Activated T-cell treated with anti-CD3 and anti-CD28 coated beads, Interleukin-2, amount 50 U/mL, for 4 hours (primary cell): ENCODE results near the gene RUNX1. TPM values are rescaled to one million over a fixed set of nuclear protein-coding genes. Genes with fewer than 3 reads are reported as not detected.

Source experiments
- ATAC-seq, 2 donors: fragments of 200-7000 bp; cut with Tn5 transposase; one replicate each; pipeline ENCODE4 v1.10.0; 2021
- DNase-seq: peaks from one replicate; pipeline ENCODE4 v3.0.0-alpha.2; 2020
- H3K27me3 Mint-ChIP-seq: one replicate; pipeline ENCODE4 v1.8.0; 2021; ENCODE audit warnings: low read depth, mixed read lengths
- H3K36me3 Mint-ChIP-seq: one replicate; pipeline ENCODE4 v1.8.0; 2022; ENCODE audit warnings: mixed read lengths; ENCODE audit not compliant: insufficient read depth
- H3K4me1 Mint-ChIP-seq: one replicate; pipeline ENCODE4 v1.8.0; 2021; ENCODE audit warnings: low read depth, mixed read lengths
- H3K4me3 Mint-ChIP-seq: one replicate; pipeline ENCODE4 v1.8.0; 2021; ENCODE audit warnings: mild to moderate bottlenecking, moderate library complexity, mixed read lengths
- H3K9me3 Mint-ChIP-seq: one replicate; pipeline ENCODE4 v1.8.0; 2021; ENCODE audit warnings: mixed read lengths
- total RNA-seq, 3 donors: library from RNA; stranded (reverse); gene quantifications; one replicate each; pipeline ENCODE4 v1.2.1, GENCODE V29; 2021

The RUNX1 gene
- total RNA-seq, 3 donors from 2014 or later: 91.6 to 116 (median 99.9) TPM

DNA sequence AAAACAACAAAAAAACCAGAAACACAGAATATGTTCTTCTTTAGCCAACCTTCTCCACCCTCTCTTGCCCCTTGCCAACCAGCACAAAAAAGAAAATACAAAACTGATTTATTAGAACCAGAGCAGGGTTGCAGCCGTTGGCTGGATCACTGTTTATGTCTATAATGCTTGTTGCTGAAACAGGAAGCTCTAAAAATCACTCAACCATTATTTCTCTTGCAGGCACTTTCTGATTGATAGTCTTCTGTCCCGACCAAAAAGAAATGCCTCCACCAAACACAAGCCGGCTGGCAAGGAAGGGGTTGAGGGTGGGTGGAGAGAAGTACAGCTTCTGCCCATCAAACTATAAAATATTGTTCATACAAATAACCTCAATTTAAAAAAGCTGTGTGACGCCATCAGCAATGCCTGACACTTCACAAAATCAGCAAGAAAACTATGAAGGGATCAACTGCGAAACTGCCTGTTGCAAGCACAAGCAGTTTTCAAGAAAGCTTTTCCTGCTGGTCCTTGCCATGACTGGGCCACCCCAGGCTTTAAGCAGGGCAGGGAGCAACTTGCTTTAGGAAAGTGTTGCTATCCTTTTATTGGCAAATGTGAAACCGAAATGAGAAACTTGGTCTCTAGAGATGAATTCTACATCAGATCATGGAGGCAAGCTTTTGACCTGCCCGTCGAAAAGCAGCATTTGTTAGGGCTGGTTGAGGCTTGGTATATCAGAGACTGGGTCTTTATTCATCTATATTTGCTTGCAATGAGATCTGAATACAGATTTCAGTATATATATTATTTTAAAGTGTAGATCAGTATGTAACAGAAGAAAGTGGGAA is 174.2 kb downstream of the RUNX1 start:
- H3K9me3 Mint-ChIP-seq: no peaks in the 10 kb centered on the region
- peaks cover 47% of the 10 kb centered on the region for H3K36me3 Mint-ChIP-seq
- ATAC-seq (no peak), DNase-seq (no peak)
- H3K4me1 Mint-ChIP-seq: peaks cover 35% of the 10 kb centered on the region
- H3K4me3 Mint-ChIP-seq: no peak overlapping the region
- H3K27me3 Mint-ChIP-seq: no peaks in the 10 kb centered on the region

DNA sequence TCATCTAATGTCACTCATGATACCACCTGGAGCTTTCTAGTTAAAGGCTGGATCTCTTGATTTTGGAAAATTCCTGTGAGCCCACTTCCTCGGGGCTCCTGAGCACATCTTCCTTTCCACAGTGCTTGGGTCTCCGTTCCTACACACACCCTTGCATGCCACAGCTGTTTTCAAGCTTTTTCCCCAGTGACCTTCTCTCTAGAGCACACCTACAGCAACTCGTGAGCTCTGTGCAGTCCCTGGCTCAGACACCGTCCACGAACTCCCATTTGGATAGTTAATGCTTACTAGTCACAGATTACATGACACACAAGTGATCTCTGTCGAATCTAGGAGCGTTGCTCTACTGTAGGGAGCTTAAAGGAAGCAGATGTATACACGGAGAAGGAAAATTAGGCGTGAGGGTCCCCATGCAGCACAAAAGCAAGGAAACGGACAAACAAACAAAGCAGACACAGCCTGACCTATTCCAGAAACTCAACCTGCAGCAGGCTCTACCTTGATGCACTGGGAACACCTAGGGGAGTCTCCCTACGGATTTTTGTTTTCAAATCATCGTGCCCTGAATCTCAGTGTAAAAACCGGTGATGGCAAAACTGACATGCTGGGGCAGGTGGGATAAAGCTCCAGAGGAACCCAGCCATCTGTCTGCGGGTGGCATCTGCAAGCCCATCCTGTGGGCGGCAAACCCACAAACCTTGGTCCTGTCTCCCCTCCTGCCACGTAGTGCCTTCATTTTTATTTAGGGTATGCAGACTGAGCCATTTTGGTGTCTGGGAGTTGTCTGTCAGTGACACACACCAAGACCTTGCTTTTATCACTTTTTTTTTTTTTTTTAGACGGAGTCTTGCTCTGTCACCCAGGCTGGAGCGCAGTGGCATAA is 177.8 kb downstream of the RUNX1 start:
- Mint-ChIP-seq H3K4me3 (no peak overlapping the region), H3K27me3 (no peaks in the 10 kb centered on the region), H3K4me1 (peaks cover 43% of the 10 kb centered on the region), H3K9me3 (no peaks in the 10 kb centered on the region), H3K36me3 (peaks cover 46% of the 10 kb centered on the region)
- ATAC-seq (no peak), DNase-seq (no peak)

- Mint-ChIP-seq H3K36me3 (peaks cover 48% of the 10 kb centered on the region), H3K4me3 (no peak overlapping the region), H3K9me3 (no peaks in the 10 kb centered on the region), H3K4me1 (peaks cover 47% of the 10 kb centered on the region), H3K27me3 (no peaks in the 10 kb centered on the region)
- ATAC-seq (no peak), DNase-seq (no peak)
Measured at GRCh38 chr21:34870246-34870645, 178.9 kb downstream of the RUNX1 start.

DNA sequence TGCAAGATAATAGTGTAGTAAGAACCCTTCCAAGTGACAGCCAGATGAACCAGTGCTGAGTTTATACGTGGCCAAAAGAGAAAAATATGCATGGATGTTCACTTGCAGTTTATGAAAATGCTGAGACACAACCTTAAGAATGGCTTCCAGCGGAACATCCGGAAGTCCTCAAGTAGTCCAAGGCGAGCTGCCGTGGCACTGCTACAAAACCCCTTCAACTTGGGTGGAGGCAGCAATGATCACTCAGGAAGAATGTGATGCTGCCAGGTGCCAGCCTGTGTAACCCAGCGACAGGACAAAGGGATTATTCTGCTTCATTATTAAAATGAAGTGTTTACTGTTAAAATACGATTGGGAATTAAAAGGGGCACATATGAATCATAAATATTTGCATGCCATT is 179.6 kb downstream of the RUNX1 start:
- no peak for ATAC-seq
- no peaks in the 10 kb centered on the region for H3K27me3 Mint-ChIP-seq
- no peak overlapping the region for H3K4me3 Mint-ChIP-seq
- peaks cover 48% of the 10 kb centered on the region for H3K36me3 Mint-ChIP-seq
- no peaks in the 10 kb centered on the region for H3K9me3 Mint-ChIP-seq
- no peak for DNase-seq
- H3K4me1 Mint-ChIP-seq: peaks cover 49% of the 10 kb centered on the region

GRCh38 chr21:34867785-34868184 is 181.3 kb downstream of the RUNX1 start:
- DNase-seq (no peak), ATAC-seq (no peak)
- Mint-ChIP-seq H3K9me3 (no peaks in the 10 kb centered on the region), H3K4me3 (no peak overlapping the region), H3K36me3 (peaks cover 47% of the 10 kb centered on the region), H3K27me3 (no peaks in the 10 kb centered on the region), H3K4me1 (peaks cover 45% of the 10 kb centered on the region)

DNA sequence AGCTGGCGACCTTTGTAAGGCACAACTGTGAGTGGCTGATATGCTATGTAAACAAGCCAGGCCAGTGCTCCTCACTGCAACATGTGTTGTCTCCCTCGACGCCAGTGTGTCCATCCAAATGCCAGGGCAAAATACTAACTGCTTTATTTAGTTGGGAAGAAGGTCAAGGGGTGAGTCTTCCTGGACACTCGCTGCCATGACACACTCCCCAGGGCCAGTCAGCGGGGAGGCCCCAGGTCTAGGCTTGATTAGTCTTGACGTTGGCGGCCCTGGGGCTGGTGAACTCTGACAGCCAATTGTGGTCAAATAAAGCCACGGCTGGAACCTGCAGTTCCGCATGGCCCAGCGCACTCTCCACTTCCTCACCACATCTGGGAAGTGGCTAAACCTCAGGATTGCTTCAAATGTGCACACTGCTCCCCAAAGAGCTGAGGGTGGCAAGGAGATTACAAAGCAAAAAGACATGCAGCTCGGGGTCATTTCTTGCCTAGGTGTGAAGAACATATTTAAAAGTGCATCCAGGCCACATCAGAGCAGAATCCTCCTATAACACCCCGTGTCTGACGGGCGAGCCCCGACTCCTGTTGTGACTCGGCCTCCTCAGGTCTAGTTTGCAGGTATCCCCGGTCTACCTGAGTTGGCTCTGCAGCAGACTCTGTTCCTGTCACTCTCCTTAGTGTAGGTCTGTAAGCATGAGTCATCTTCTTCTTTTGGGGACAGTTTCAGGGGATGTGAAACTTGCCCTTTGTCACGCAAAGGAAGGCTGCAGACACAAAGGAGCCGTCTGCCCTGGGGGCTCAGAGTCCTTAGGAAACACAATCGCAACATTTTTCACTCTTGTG is 183.5 kb downstream of the RUNX1 start:
- no peaks in the 10 kb centered on the region for H3K27me3 Mint-ChIP-seq
- peak overlapping the region; percentile 47 for H3K4me3 Mint-ChIP-seq
- H3K9me3 Mint-ChIP-seq: no peaks in the 10 kb centered on the region
- ATAC-seq (peak; percentile 89 to 93), DNase-seq (peak; percentile 15)
- peaks cover 59% of the 10 kb centered on the region for H3K36me3 Mint-ChIP-seq
- peaks cover 47% of the 10 kb centered on the region for H3K4me1 Mint-ChIP-seq

DNA sequence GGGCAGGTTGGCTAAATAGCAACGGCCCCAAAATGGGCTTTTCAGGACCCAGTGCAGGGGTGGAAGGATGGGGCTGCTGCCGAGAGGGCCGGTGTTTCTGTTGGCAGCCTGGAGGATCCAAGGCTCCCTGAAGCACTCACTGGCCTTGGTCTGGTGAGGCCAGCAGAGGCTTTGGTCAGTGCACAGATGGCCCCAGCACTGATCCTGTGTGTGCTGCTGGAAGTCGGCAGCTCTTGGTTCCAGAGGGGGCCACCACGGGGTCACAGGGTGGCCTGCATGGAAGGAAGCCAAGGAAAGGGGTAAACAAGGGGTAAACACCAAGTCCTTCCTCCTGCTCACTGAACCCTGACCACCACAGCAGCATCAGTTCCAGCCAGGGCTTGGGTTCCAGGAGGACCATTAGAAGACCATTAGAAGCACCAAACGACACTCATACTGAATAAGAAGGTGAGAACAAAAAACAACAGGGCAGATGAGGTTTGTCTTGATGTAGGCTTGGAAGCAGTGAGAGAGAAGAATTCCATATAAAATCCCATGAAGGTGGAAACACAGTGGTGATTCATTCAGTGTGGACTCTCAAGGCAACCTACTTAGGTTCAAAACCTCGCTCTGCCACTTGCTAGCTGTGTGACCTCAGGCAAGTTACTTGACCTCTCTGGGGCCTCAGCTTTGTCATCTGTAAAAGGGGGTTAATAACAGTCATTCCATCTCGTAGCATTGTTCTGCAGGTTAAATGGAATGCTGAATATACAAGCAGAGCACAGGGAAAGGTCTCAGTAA is 184.5 kb downstream of the RUNX1 start:
- H3K4me3 Mint-ChIP-seq: no peak overlapping the region
- H3K9me3 Mint-ChIP-seq: no peaks in the 10 kb centered on the region
- ATAC-seq (no peak), DNase-seq (no peak)
- H3K36me3 Mint-ChIP-seq: peaks cover 64% of the 10 kb centered on the region
- H3K4me1 Mint-ChIP-seq: peaks cover 50% of the 10 kb centered on the region
- H3K27me3 Mint-ChIP-seq: no peaks in the 10 kb centered on the region

DNA sequence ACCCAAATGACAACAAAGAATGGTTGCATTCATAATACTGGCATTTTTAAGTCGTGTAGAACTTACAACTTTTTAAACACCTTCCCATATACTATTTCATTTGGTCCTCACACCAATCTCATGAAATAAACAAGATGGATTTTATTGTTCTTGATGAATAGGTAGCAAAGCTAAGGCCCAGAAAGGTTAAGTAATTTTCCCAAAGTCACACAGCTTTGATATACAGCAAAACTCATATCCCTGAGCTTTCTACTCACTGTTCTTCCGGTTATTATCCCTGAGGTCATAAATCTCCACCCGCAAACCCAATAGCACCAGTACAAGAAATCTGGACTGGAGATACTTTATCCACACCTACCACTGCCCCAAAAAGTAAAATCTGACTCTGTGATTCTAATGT is 186.2 kb downstream of the RUNX1 start:
- no peaks in the 10 kb centered on the region for H3K9me3 Mint-ChIP-seq
- no peak for DNase-seq
- no peaks in the 10 kb centered on the region for H3K27me3 Mint-ChIP-seq
- ATAC-seq: no peak
- H3K4me3 Mint-ChIP-seq: no peak overlapping the region
- peaks cover 45% of the 10 kb centered on the region for H3K4me1 Mint-ChIP-seq
- H3K36me3 Mint-ChIP-seq: peaks cover 66% of the 10 kb centered on the region

GRCh38 chr21:34861258-34861657 is 187.8 kb downstream of the RUNX1 start:
- no peak for ATAC-seq
- no peak for DNase-seq
- no peaks in the 10 kb centered on the region for H3K9me3 Mint-ChIP-seq
- no peaks in the 10 kb centered on the region for H3K27me3 Mint-ChIP-seq
- H3K4me1 Mint-ChIP-seq: peaks cover 35% of the 10 kb centered on the region
- H3K36me3 Mint-ChIP-seq: peaks cover 68% of the 10 kb centered on the region
- H3K4me3 Mint-ChIP-seq: no peak overlapping the region

DNA sequence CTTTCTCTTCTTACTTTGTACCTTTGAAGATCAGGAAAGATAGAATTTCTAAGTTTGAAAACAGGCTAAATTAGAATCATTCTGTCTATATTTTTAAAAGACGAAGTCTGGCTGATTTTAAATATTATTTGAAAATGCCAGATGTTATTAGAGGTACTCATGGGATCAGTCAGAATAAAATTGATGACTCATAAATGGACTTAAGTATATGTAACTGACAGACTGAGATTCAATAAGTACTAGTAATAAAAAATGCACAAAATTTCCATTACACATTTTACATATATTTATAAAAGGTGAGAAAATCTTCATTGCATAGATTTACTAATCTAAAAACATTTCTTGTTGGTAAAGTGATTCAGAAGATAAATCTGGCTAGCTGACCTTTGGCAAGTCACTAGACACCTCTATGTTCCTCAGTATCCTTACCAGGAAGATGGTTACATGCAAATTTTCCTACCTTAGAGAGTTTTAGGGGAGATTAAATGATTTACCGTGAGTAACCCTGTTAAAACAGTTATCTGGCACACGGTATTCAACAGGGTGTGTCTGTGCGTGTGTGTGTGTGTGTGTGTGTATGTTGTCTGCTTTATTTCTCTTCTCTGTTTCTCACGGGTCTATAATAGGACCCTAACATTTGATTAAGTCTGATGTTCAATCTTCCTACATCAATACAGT is 189.0 kb downstream of the RUNX1 start:
- ATAC-seq (peak in 1 of 2 donors; percentile 36), DNase-seq (no peak)
- H3K36me3 Mint-ChIP-seq: peaks cover 65% of the 10 kb centered on the region

GRCh38 chr21:34858559-34858958 is 190.5 kb downstream of the RUNX1 start:
- H3K9me3 Mint-ChIP-seq: no peaks in the 10 kb centered on the region
- no peak for ATAC-seq
- peaks cover 66% of the 10 kb centered on the region for H3K36me3 Mint-ChIP-seq
- H3K27me3 Mint-ChIP-seq: no peaks in the 10 kb centered on the region
- H3K4me1 Mint-ChIP-seq: peaks cover 17% of the 10 kb centered on the region
- DNase-seq: no peak
- no peak overlapping the region for H3K4me3 Mint-ChIP-seq

More for the DNA sequence above, 189.0 kb downstream of the RUNX1 start:
- Mint-ChIP-seq H3K27me3 (no peaks in the 10 kb centered on the region), H3K4me3 (no peak overlapping the region), H3K4me1 (peaks cover 24% of the 10 kb centered on the region), H3K9me3 (no peaks in the 10 kb centered on the region)

DNA sequence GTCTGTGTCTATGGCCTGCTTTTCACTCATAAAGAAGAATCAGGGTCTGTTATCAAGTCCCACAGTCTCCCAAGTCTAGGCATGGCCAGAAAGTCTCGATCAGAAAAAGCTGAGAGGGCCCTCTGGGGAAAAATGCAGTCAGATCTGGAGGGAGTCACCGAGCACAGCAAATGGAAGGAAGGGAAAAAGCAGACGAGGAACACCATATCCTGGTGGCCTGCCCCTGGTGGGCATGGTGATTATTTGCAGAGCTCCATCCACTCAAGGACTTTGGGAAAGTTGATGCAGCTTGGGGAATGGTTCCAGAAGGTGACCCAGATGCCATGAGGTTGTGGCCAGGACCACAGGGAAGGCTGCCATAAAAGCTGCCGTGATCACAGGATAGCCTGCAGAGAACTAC is 191.2 kb downstream of the RUNX1 start:
- Mint-ChIP-seq H3K4me1 (peaks cover 15% of the 10 kb centered on the region), H3K36me3 (peaks cover 65% of the 10 kb centered on the region), H3K4me3 (no peak overlapping the region), H3K27me3 (no peaks in the 10 kb centered on the region), H3K9me3 (no peaks in the 10 kb centered on the region)
- no peak for DNase-seq
- no peak for ATAC-seq

GRCh38 chr21:34857122-34857713 is 191.9 kb downstream of the RUNX1 start:
- no peak for ATAC-seq
- Mint-ChIP-seq H3K4me1 (peaks cover 15% of the 10 kb centered on the region), H3K9me3 (no peaks in the 10 kb centered on the region)

More at GRCh38 chr21:34857122-34857713, 191.9 kb downstream of the RUNX1 start:
- Mint-ChIP-seq H3K4me3 (no peak overlapping the region), H3K36me3 (peaks cover 68% of the 10 kb centered on the region), H3K27me3 (no peaks in the 10 kb centered on the region)
- DNase-seq: no peak
